Neural cell (in vitro differentiated cells): ENCODE measurements around the gene PPP1R14B.

Source experiments
- CTCF ChIP-seq: fragments of 450-650 bp; IDR thresholded peaks from 2 replicates; pipeline ENCODE4 v1.5.1; 2014; ENCODE audit warnings: antibody characterized with exemption, mild to moderate bottlenecking, moderate library complexity; ENCODE audit not compliant: poor library complexity, severe bottlenecking
- EP300 ChIP-seq: fragments of 450-650 bp; conservative IDR thresholded peaks from 2 replicates; pipeline ENCODE4 v1.6.1; 2014; ENCODE audit warnings: antibody characterized with exemption, mild to moderate bottlenecking, moderate library complexity; ENCODE audit not compliant: poor library complexity, severe bottlenecking
- EZH2 ChIP-seq: fragments of 200-600, 300-800 bp; shearing (Covaris generic), sonication (generic); IDR thresholded peaks from 2 replicates; pipeline ENCODE4 v1.6.1; 2014; ENCODE audit warnings: antibody characterized with exemption, low read length, borderline replicate concordance, mild to moderate bottlenecking; ENCODE audit not compliant: insufficient read depth, poor library complexity, severe bottlenecking
- MXI1 ChIP-seq: fragments of 450-650 bp; conservative IDR thresholded peaks from 2 replicates; pipeline ENCODE4 v1.6.1; 2014; ENCODE audit warnings: antibody characterized with exemption, mild to moderate bottlenecking; ENCODE audit not compliant: poor library complexity, severe bottlenecking
- POLR2AphosphoS5 ChIP-seq: IDR thresholded peaks from 2 replicates; pipeline ENCODE4 v1.6.1; 2012
- REST ChIP-seq: IDR thresholded peaks from 2 replicates; pipeline ENCODE4 v1.6.1; 2012; ENCODE audit warnings: borderline replicate concordance

GRCh38 chr11:64244966-64245365, 1.8 kb downstream of the PPP1R14B start:
- TF ChIP-seq CTCF (no peak), POLR2AphosphoS5 (no peak), EP300 (no peak), REST (no peak), MXI1 (no peak), EZH2 (no peak)
